ENCODE data around the gene TMLHE. TPM values are rescaled to one million over a fixed set of nuclear protein-coding genes. Genes with fewer than 3 reads are reported as not detected.
"Not testable (repeated sequence)": the region's sequence is repeated elsewhere in the genome, so short reads cannot be mapped to it uniquely, and the experiment has no call there.

Gene TMLHE
- total RNA-seq (2014; rRNA removed; shearing (Covaris generic)) = 18.3 and 21.5 TPM in 2 replicates

- peak; percentile 57 for DNase-seq (ENCODE audit: low spot score)
Measured at GRCh38 chrX:155612312-155613224, at the start of gene TMLHE, which contains the start of gene SPRY3. TMLHE (minus strand) TSS chrX:155612952; CDS start chrX:155545276, 67,676 bp downstream. SPRY3 (plus strand) TSS chrX:155612586.

- DNase-seq (ENCODE audit: low spot score) = no peak
Measured at GRCh38 chrX:155662282-155662681, 49.5 kb upstream of the TMLHE start.

GRCh38 chrX:155645180-155645579, 32.4 kb upstream of the TMLHE start:
- no peak for DNase-seq (ENCODE audit: low spot score)

GRCh38 chrX:155643240-155643639, 30.5 kb upstream of the TMLHE start:
- DNase-seq (ENCODE audit: low spot score) = no peak

- DNase-seq (ENCODE audit: low spot score) = not testable (repeated sequence)
Measured at GRCh38 chrX:155641371-155641770, 28.6 kb upstream of the TMLHE start.

- no peak for DNase-seq (ENCODE audit: low spot score)
Measured at GRCh38 chrX:155637714-155638113, 25.0 kb upstream of the TMLHE start.

GRCh38 chrX:155635019-155635418, 22.3 kb upstream of the TMLHE start:
- not testable (repeated sequence) for DNase-seq (ENCODE audit: low spot score)

GRCh38 chrX:155632431-155633100, 19.8 kb upstream of the TMLHE start:
- peak; percentile 45 for DNase-seq (ENCODE audit: low spot score)

- DNase-seq (ENCODE audit: low spot score) = not testable (repeated sequence)
Measured at GRCh38 chrX:155620110-155620509, 7.4 kb upstream of the TMLHE start.

- no peak for DNase-seq (ENCODE audit: low spot score)
Measured at GRCh38 chrX:155615938-155616337, 3.2 kb upstream of the TMLHE start.

- DNase-seq (ENCODE audit: low spot score) = no peak
Measured at GRCh38 chrX:155613927-155614559, 1.3 kb upstream of the TMLHE start.

- DNase-seq (ENCODE audit: low spot score) = no peak
Measured at GRCh38 chrX:155611302-155611701, 1.4 kb downstream of the TMLHE start.

GRCh38 chrX:155592981-155593380, 19.8 kb downstream of the TMLHE start:
- no peak for DNase-seq (ENCODE audit: low spot score)

- DNase-seq (ENCODE audit: low spot score) = no peak
Measured at GRCh38 chrX:155592331-155592730, 20.4 kb downstream of the TMLHE start.

- no peak for DNase-seq (ENCODE audit: low spot score)
Measured at GRCh38 chrX:155577682-155578081, 35.1 kb downstream of the TMLHE start.

- no peak for DNase-seq (ENCODE audit: low spot score)
Measured at GRCh38 chrX:155563099-155563498, 49.7 kb downstream of the TMLHE start.

GRCh38 chrX:155544881-155545280, 67.9 kb downstream of the TMLHE start:
- no peak for DNase-seq (ENCODE audit: low spot score)

GRCh38 chrX:155535866-155536265, 76.9 kb downstream of the TMLHE start:
- DNase-seq (ENCODE audit: low spot score) = no peak

- no peak for DNase-seq (ENCODE audit: low spot score)
Measured at GRCh38 chrX:155534800-155535199, 78.0 kb downstream of the TMLHE start.

- not testable (repeated sequence) for DNase-seq (ENCODE audit: low spot score)
Measured at GRCh38 chrX:155527023-155527422, 85.7 kb downstream of the TMLHE start.

- no peak for DNase-seq (ENCODE audit: low spot score)
Measured at GRCh38 chrX:155514225-155514624, 98.5 kb downstream of the TMLHE start.

- DNase-seq (ENCODE audit: low spot score) = no peak
Measured at GRCh38 chrX:155505296-155505695, 107.5 kb downstream of the TMLHE start.

Measured in A172 (cell line).